Measurements from ENCODE around the gene CKS1B.

The CKS1B gene

DNA sequence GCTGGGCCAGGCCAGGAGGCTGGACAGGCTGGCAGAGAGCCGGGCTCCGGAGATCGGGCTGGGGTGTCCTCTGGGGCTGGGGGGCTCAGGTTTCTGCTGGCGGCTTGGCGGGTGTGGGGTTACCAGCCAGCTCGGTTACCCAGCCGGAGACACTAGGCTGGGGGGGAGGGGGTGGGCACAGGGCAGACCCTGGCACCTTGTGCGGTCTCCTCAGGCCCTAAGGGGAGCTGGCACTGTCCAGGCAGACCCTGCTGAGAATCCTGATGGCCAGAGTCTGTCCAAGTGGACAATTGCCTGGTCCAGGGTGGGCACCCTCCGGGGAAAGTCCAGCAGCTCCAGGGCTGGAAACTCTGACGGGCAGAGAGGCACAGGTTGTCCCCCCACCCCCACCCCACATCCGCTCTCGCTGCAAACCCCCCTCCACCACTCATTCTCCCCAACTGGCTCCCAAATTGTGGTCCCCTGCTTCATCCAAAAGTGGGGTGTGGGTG lies 34.8 kb downstream of the CKS1B start:
- TF ChIP-seq, protein P1, sequence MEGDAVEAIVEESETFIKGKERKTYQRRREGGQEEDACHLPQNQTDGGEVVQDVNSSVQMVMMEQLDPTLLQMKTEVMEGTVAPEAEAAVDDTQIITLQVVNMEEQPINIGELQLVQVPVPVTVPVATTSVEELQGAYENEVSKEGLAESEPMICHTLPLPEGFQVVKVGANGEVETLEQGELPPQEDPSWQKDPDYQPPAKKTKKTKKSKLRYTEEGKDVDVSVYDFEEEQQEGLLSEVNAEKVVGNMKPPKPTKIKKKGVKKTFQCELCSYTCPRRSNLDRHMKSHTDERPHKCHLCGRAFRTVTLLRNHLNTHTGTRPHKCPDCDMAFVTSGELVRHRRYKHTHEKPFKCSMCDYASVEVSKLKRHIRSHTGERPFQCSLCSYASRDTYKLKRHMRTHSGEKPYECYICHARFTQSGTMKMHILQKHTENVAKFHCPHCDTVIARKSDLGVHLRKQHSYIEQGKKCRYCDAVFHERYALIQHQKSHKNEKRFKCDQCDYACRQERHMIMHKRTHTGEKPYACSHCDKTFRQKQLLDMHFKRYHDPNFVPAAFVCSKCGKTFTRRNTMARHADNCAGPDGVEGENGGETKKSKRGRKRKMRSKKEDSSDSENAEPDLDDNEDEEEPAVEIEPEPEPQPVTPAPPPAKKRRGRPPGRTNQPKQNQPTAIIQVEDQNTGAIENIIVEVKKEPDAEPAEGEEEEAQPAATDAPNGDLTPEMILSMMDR (conservative IDR thresholded peaks at IDR 0.05; ENCODE audit: low read length), result no peak
- no peak overlapping the region for H3K4me3 ChIP-seq (ENCODE audit: low read length)
- DNase-seq (ENCODE audit: low read depth), result no peak

DNA sequence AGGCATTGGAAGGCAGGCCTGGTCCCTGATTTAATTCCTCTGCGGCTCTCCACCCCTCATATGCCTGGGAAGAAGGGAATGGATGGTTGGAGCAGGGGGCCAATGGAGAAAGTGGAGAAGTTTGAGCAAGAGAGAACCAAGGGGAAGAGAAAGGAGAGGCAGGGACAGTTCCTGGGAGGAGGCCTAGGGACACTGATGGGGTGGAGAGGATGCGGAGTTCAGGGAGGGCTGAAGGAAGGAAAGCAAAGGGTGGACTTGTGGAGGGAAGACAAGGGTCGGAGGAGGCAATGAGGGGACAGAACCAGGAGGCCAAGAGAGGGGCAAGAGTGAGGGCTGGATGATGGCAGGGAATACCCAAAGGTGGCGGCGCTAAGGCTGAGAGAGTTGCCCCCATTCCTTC lies 35.3 kb downstream of the CKS1B start:
- TF ChIP-seq, protein P1 (conservative IDR thresholded peaks at IDR 0.05; ENCODE audit: low read length), result no peak
- DNase-seq (ENCODE audit: low read depth), result no peak
- no peak overlapping the region for H3K4me3 ChIP-seq (ENCODE audit: low read length)

DNA sequence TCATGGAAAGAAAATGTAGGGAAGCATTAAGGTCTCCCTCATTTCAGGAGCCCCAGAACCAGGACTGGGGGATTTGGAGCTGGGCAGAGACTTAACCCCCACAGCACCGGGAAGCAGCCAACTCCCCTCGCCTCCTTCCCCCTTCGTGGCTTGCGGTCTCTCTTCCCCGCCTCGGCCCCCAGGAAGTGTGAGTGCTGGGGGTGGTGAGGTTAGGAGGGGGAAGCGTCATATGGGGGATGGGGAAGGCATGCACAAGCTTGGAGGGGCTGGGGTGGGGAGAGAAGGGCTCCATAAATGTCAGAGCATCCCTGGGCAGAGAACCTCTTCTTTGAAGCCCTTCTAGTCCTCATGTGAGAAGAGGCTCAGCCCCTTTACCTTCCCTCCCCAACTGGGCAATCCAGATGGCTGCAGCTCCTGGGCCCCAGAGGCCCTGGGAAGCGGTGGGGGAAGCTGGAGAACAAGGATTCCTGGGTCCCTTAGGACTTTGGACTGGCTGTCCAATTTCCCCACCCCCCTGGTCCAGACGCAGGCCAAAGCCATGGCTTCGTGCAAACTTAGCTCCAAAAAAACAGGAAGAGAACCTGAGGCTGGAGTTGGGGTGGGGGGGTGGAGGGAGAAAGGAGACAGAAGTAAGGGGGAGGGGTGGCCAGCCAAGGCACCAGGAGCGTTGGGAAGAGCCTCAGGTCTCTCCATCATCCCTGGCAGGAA lies 35.9 kb downstream of the CKS1B start:
- no peak for DNase-seq (ENCODE audit: low read depth)
- H3K4me3 ChIP-seq (ENCODE audit: low read length), result no peak overlapping the region
- TF ChIP-seq, protein P1 (conservative IDR thresholded peaks at IDR 0.05; ENCODE audit: low read length), result no peak

DNA sequence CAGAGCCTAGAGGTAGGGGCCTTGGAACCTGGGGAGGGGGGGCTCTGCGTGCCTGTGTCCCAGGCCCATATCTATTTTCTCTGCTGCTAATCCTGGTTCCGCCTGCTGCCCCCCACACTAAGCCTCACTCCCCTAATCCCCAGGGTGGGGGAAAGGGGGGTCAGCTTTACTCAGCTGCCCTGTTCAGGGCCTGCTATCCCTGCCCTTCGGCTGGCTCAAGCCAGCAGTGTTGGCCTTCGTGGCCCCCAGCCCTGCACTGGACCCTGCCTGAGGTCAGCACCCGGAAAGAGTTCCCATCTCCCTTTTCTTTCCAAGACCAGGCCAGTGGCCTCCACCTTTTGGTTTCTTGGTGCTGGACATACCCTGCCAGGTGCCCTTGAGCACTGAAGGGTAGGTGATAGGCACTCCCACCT lies 36.5 kb downstream of the CKS1B start:
- no peak for DNase-seq (ENCODE audit: low read depth)
- no peak overlapping the region for H3K4me3 ChIP-seq (ENCODE audit: low read length)
- TF ChIP-seq, protein P1 (conservative IDR thresholded peaks at IDR 0.05; ENCODE audit: low read length), result no peak

DNA sequence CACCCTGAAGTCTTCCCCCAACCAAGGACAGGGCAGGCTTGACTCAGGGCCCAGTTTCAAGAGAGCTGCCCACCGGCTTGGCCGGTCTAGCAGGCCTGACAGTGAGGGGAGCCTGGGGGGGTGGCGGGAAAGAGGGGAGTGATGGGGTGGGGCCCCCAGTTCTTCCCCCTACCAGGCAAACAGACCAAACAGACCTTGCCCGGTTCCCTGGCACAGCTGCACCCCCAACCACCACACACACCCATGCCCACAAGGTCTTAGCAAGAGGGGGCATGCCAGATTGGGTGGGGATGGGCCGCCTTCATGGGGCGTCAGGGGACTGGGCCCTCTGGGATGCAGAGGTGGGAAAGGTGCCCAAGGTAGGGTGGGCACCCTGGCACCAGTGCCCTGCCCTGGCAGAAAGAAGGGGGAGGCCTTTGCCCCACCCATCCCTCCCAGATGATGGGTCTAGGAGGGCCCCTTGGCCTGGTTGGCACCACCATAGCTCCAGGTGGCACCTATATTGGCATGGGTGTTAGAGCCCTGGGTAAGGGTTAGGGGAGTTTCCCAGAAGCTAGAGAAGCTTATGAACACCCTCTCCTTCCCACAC lies 37.0 kb downstream of the CKS1B start:
- TF ChIP-seq, protein P1 (conservative IDR thresholded peaks at IDR 0.05; ENCODE audit: low read length), result no peak
- no peak overlapping the region for H3K4me3 ChIP-seq (ENCODE audit: low read length)
- DNase-seq (ENCODE audit: low read depth), result no peak

DNA sequence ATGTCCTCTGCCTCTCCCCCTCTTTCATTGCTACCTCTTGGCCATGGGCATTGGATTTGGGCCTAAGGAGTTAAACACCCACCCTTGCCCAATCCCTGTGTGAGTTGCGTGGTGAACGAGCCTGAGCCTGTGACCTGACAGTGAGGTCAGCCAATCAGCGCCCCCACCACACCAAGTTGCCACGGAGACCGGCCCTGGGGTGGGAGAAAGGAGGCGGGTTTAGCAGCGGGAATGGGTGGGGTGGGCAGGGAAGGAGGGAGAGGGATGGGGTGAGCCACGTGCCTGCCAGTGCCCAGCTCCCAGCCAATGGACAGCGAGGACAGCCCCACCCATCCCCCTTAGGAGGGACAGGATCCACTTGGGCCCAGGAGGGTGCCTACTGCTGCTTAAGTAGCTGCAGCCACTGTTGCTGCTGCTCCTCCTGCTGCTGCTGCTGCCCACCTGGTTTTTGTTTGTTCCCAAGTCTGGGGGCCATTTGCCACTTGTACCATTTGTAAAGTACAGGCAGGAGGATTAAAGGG lies 37.6 kb downstream of the CKS1B start:
- TF ChIP-seq, protein P1 (conservative IDR thresholded peaks at IDR 0.05; ENCODE audit: low read length), result no peak
- no peak overlapping the region for H3K4me3 ChIP-seq (ENCODE audit: low read length)
- DNase-seq (ENCODE audit: low read depth), result peak; percentile 54
